T47D (cell line): ENCODE results near the gene MEIS1.
A peak's percentile ranks its signal among the peaks of the same experiment; 100 is the strongest.

Experiments used
- DNase-seq, 2 experiments: peaks; one replicate each; pipeline versions ENCODE4 v3.0.0 to v3.0.0-alpha.2; 2011 to 2012; ENCODE audit warnings: low read depth in 1 of 2, low spot score in 1 of 2
- JUND ChIP-seq: IDR thresholded peaks from 2 replicates; pipeline ENCODE4 v1.6.1; 2012; ENCODE audit warnings: low read depth
- in situ Hi-C: cut with HindIII; loops from 2 replicates; pipeline ENCODE4 v1.10.0; 2016; ENCODE audit warnings: low sequenced_read_pairs, low pct_unique_long_range_greater_than_20kb

MEIS1 gene

GRCh38 chr2:66531567-66531966 is 96.6 kb downstream of the MEIS1 start:
- in situ Hi-C loops, result no loop called here
- no peak for TF ChIP-seq JUND
- DNase-seq, result no peak

GRCh38 chr2:66532972-66533868 is 98.3 kb downstream of the MEIS1 start:
- in situ Hi-C loops, result no loop called here
- DNase-seq, result no peak
- no peak for TF ChIP-seq JUND

- no peak for DNase-seq
- TF ChIP-seq JUND, result no peak
Measured at GRCh38 chr2:66534461-66534860, 99.5 kb downstream of the MEIS1 start.

GRCh38 chr2:66535574-66536289 is 100.8 kb downstream of the MEIS1 start:
- no peak for TF ChIP-seq JUND
- DNase-seq, result no peak
- in situ Hi-C loops, result no loop called here

More at GRCh38 chr2:66534461-66534860, 99.5 kb downstream of the MEIS1 start:
- in situ Hi-C loops, result no loop called here

- TF ChIP-seq JUND, result no peak
- in situ Hi-C loops, result no loop called here
Measured at GRCh38 chr2:66536290-66536673, 101.4 kb downstream of the MEIS1 start.

GRCh38 chr2:66536997-66537396 is 102.1 kb downstream of the MEIS1 start:
- TF ChIP-seq JUND, result no peak
- in situ Hi-C loops, result no loop called here
- no peak for DNase-seq

More at GRCh38 chr2:66536290-66536673, 101.4 kb downstream of the MEIS1 start:
- DNase-seq, result no peak

- in situ Hi-C loops, result no loop called here
- TF ChIP-seq JUND, result no peak
- DNase-seq, result peak in 1 of 2 experiments; percentile 17
Measured at GRCh38 chr2:66538291-66538690, 103.4 kb downstream of the MEIS1 start.

GRCh38 chr2:66539452-66539851 is 104.5 kb downstream of the MEIS1 start:
- no peak for TF ChIP-seq JUND
- in situ Hi-C loops, result no loop called here
- no peak for DNase-seq

GRCh38 chr2:66541646-66542045 is 106.7 kb downstream of the MEIS1 start:
- TF ChIP-seq JUND, result no peak
- in situ Hi-C loops, result no loop called here
- no peak for DNase-seq

- in situ Hi-C loops, result no loop called here
- DNase-seq, result no peak
- TF ChIP-seq JUND, result no peak
Measured at GRCh38 chr2:66543257-66543767, 108.4 kb downstream of the MEIS1 start.

- no peak for DNase-seq
- no peak for TF ChIP-seq JUND
- in situ Hi-C loops, result no loop called here
Measured at GRCh38 chr2:66544258-66544657, 109.3 kb downstream of the MEIS1 start.

- in situ Hi-C loops, result no loop called here
- no peak for TF ChIP-seq JUND
- no peak for DNase-seq
Measured at GRCh38 chr2:66545258-66545657, 110.3 kb downstream of the MEIS1 start.

- no peak for TF ChIP-seq JUND
- in situ Hi-C loops, result no loop called here
- DNase-seq, result no peak
Measured at GRCh38 chr2:66547118-66547517, 112.2 kb downstream of the MEIS1 start.

- DNase-seq, result no peak
- TF ChIP-seq JUND, result no peak
- in situ Hi-C loops, result no loop called here
Measured at GRCh38 chr2:66547887-66548286, 113.0 kb downstream of the MEIS1 start.
